ENCODE data around the gene SOX5. TPM values are rescaled to one million over a fixed set of nuclear protein-coding genes. Genes with fewer than 3 reads are reported as not detected.
"Not testable (repeated sequence)": the region's sequence is repeated elsewhere in the genome, so short reads cannot be mapped to it uniquely, and the experiment has no call there.

SOX5 gene
- total RNA-seq, 1 donor from 2014 or later: not detected

- no peak for DNase-seq (ENCODE audit: low read depth in 2 of 2)
Observed at GRCh38 chr12:23502259-23502658, 447.2 kb downstream of the SOX5 start.

DNA sequence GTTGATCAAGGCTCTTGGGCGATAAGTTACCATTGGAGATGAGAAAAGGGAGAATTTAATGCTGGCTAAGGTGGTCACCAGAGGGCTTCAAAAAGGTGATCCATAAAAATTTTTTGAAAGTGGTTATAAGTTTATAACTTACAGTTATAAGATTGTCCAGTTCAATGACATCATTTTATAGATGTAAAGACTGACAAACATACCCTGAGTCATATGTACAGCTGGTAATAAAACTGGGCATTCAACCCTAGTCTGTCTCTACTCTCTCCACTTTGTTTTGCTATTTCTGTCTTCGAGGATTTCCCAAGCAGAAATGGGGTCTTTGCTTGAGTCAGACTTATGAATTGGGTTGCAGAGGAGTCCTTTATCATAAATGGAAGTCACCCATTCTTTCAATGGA lies 454.0 kb downstream of the SOX5 start:
- no peak for DNase-seq (ENCODE audit: low read depth in 2 of 2)

DNA sequence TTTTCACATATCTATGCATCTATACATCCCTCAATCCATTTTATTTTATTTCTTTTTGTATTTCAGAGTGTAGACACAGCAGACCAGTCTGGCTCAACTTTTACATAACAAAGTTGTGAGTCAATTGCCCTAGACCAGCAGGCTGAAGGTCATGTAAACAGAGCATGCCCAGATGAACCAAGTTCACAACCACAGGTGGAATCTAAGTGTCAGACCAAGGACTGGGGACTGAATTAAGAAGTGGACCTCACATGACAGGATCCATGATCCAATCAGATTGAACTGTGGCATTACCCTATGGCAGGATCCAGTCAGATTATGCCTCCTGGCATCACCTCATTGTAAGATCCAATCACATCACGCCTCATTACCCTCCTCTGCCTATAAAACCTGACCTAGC lies 455.8 kb downstream of the SOX5 start:
- no peak for DNase-seq (ENCODE audit: low read depth in 2 of 2)

- DNase-seq (ENCODE audit: low read depth in 2 of 2): not testable (repeated sequence)
Observed at GRCh38 chr12:23491029-23491428, 458.4 kb downstream of the SOX5 start.

DNA sequence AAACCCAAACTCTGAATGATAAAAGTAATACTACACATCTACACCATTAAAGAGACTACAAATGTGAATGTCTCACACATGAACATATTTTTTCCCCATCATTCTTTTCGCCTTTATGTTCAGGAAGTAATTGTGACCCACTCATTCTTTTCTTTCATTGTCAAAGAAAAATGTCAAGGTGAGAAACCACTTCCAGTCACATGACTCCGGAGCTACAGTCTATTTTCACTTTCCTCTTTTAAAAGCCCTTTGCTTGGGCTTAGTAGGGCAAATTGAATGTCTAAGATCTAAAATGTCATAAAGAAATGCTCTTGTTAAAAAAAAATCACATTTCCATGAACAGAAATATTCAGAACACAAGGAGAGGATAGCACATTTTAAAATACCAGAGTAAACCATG lies 461.3 kb downstream of the SOX5 start:
- no peak for DNase-seq (ENCODE audit: low read depth in 2 of 2)

DNA sequence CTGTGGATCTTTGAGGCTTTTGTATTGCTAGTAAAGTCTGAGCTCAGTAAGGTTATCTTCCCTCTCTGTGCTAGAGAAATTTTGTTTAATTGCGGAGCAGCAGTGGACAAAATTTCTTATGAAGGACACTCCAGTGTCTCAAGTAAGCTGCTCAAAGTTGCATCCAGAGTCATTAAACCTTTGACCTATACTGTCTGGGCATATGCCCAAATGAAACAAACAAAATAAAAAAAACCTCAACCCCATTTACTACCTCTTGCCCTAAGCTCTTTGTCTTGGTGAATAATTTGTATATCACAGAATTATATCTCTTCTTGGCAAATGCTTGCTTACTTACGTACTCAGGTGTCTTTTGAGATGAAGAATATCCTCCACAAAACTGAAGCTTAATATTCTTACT lies 465.2 kb downstream of the SOX5 start:
- no peak for DNase-seq (ENCODE audit: low read depth in 2 of 2)

DNA sequence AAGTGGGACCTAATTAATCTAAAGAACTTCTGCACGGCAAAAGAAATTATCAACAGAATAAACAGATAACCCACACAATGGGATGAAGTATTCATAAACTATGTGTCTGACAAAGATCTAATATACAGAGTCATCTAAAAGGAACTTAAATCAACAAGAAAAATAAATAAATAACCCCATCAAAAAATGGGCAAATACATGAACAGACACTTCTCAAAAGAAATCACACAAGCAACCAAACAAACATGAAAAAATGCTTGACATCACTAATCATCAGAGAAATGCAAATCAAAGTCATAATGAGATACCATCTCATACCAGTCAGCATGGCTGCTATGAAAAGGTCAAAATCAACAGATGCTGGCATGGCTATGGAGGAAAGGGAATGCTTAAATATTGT lies 466.9 kb downstream of the SOX5 start:
- DNase-seq (ENCODE audit: low read depth in 2 of 2): no peak

All from lung microvascular endothelial cell (primary cell).